IMR-90 (cell line): ENCODE measurements around the gene ZNF503. TPM values are rescaled to one million over a fixed set of nuclear protein-coding genes. Genes with fewer than 3 reads are reported as not detected.

Experiments
- ATAC-seq: fragments of 200-7000 bp; cut with Tn5 transposase; 2 replicates; pipeline ENCODE4 v1.9.1; 2020; ENCODE audit warnings: low read depth, mild to moderate bottlenecking, moderate library complexity
- BruUV-seq: library from RNA; stranded (reverse); fragments of 400-500 nt; replicated peaks from 2 replicates; lab custom pipeline; 2021; lab: Mats Ljungman, UMichigan
- CTCF ChIA-PET: fragments of 300-600 bp; formaldehyde crosslinking; extraction: SDS; loops from one replicate; lab custom pipeline; 2021; ENCODE audit warnings: antibody characterized with exemption; lab: Yijun Ruan, JAX
- POLR2A ChIA-PET: fragments of 300-600 bp; sonication (Branson Sonifier 250); formaldehyde crosslinking; loops from one replicate; lab custom pipeline; 2022; ENCODE audit warnings: antibody characterized with exemption; ENCODE audit not compliant: unreplicated experiment; lab: Charles Lee
- DNase-seq: peaks from one replicate; pipeline ENCODE4 v3.0.0; 2013
- H2AFZ ChIP-seq: replicated peaks from 2 replicates; pipeline ENCODE3; 2013; ENCODE audit warnings: low read length, mild to moderate bottlenecking; ENCODE audit not compliant: poor library complexity
- H2AK5ac ChIP-seq: 2 replicates; pipeline ENCODE4 v1.6.1; 2013; ENCODE audit warnings: low read depth, low read length, inconsistent platforms
- H2AK9ac ChIP-seq: replicated peaks from 2 replicates; pipeline ENCODE3; 2013; ENCODE audit warnings: mild to moderate bottlenecking, low read depth, low read length, moderate library complexity; ENCODE audit not compliant: poor library complexity
- H2BK120ac ChIP-seq: 2 replicates; pipeline ENCODE4 v1.6.1; 2013; ENCODE audit warnings: low read depth, low read length, inconsistent platforms
- H2BK15ac ChIP-seq: 3 replicates; pipeline ENCODE4 v1.6.1; 2013; ENCODE audit warnings: low read depth, low read length, inconsistent platforms
- H2BK20ac ChIP-seq: 2 replicates; pipeline ENCODE4 v1.6.1; 2013; ENCODE audit warnings: low read depth, mild to moderate bottlenecking, inconsistent platforms, low read length, moderate library complexity
- H2BK5ac ChIP-seq: 2 replicates; pipeline ENCODE4 v1.6.1; 2013; ENCODE audit warnings: mild to moderate bottlenecking, low read depth, low read length, inconsistent platforms; ENCODE audit not compliant: poor library complexity, severe bottlenecking
- H3K14ac ChIP-seq: replicated peaks from 2 replicates; pipeline ENCODE4 v1.6.1; 2013; ENCODE audit warnings: low read depth, low read length, inconsistent platforms
- H3K18ac ChIP-seq: 2 replicates; pipeline ENCODE4 v1.6.1; 2013; ENCODE audit warnings: low read depth, low read length, control low read depth
- H3K23ac ChIP-seq: 2 replicates; pipeline ENCODE4 v1.6.1; 2013; ENCODE audit warnings: low read depth, low read length, inconsistent platforms
- H3K27ac ChIP-seq: 2 replicates; pipeline ENCODE4 v1.5.1; 2013; ENCODE audit warnings: mild to moderate bottlenecking, control low read depth, low read length; ENCODE audit not compliant: insufficient read depth
- H3K27me3 ChIP-seq: 2 replicates; pipeline ENCODE4 v1.6.1; 2013; ENCODE audit warnings: low read length; ENCODE audit not compliant: control insufficient read depth, insufficient read depth
- H3K36me3 ChIP-seq: 2 replicates; pipeline ENCODE4 v1.6.1; 2013; ENCODE audit warnings: low read length, mixed read lengths; ENCODE audit not compliant: control insufficient read depth, insufficient read depth
- H3K4ac ChIP-seq: 2 replicates; pipeline ENCODE4 v1.6.1; 2013; ENCODE audit warnings: low read depth, low read length, inconsistent platforms
- H3K4me1 ChIP-seq: 2 replicates; pipeline ENCODE4 v1.6.1; 2013; ENCODE audit warnings: low read length, mixed read lengths; ENCODE audit not compliant: control insufficient read depth, insufficient read depth
- H3K4me2 ChIP-seq: 2 replicates; pipeline ENCODE4 v1.6.1; 2013; ENCODE audit warnings: low read depth, mild to moderate bottlenecking, control low read depth, low read length, moderate library complexity
- H3K4me3 ChIP-seq: 2 replicates; pipeline ENCODE4 v1.5.1; 2013; ENCODE audit warnings: low read depth, mild to moderate bottlenecking, control low read depth, low read length, moderate library complexity; ENCODE audit not compliant: insufficient read depth
- H3K56ac ChIP-seq: 2 replicates; pipeline ENCODE4 v1.6.1; 2013; ENCODE audit warnings: low read length, inconsistent platforms; ENCODE audit not compliant: insufficient read depth; ENCODE audit errors: extremely low read depth
- H3K79me1 ChIP-seq, 2 experiments: 2 replicates each; pipeline ENCODE4 v1.6.1; 2013; ENCODE audit warnings: low read length in 2 of 2, inconsistent platforms in 1 of 2, low read depth in 1 of 2
- H3K9ac ChIP-seq: 2 replicates; pipeline ENCODE4 v1.6.1; 2013; ENCODE audit warnings: low read depth, low read length, control low read depth
- H3K9me1 ChIP-seq: 2 replicates; pipeline ENCODE4 v1.6.1; 2013; ENCODE audit warnings: low read length, inconsistent platforms; ENCODE audit not compliant: insufficient read depth
- H3K9me3 ChIP-seq: 2 replicates; pipeline ENCODE4 v1.6.1; 2013; ENCODE audit warnings: low read length; ENCODE audit not compliant: control insufficient read depth, insufficient read depth
- H4K20me1 ChIP-seq: 2 replicates; pipeline ENCODE4 v1.6.1; 2013; ENCODE audit warnings: low read length, inconsistent platforms; ENCODE audit not compliant: insufficient read depth
- H4K5ac ChIP-seq: 2 replicates; pipeline ENCODE4 v1.6.1; 2013; ENCODE audit warnings: mild to moderate bottlenecking, low read depth, low read length, control low read depth
- H4K8ac ChIP-seq, 2 experiments: 2 replicates each; pipeline ENCODE4 v1.6.1; 2013; ENCODE audit warnings: low read depth in 2 of 2, low read length in 2 of 2, control low read depth in 1 of 2, inconsistent platforms in 1 of 2
- H4K91ac ChIP-seq: 2 replicates; pipeline ENCODE4 v1.6.1; 2013; ENCODE audit warnings: low read depth, low read length, inconsistent platforms; ENCODE audit not compliant: insufficient read depth
- BHLHE40 ChIP-seq: fragments of 150-350 bp; IDR thresholded peaks from 2 replicates; pipeline ENCODE4 v1.6.1; 2016; ENCODE audit warnings: mild to moderate bottlenecking, low read depth, low read length
- CHD1 ChIP-seq: IDR thresholded peaks from 2 replicates; pipeline ENCODE4 v1.6.1; 2012; ENCODE audit warnings: low read depth, low read length, improper control_type of control experiment
- MAFK ChIP-seq: IDR thresholded peaks from 2 replicates; pipeline ENCODE4 v1.6.1; 2012; ENCODE audit warnings: low read depth, low read length, improper control_type of control experiment
- RAD21 ChIP-seq: IDR thresholded peaks from 2 replicates; pipeline ENCODE4 v1.6.1; 2012; ENCODE audit warnings: low read length, improper control_type of control experiment
- WGBS, 2 experiments: methylation state at CpG; one replicate each; pipeline versions ENCODE4 v1.1.5 to v1.1.7; 2013; ENCODE audit warnings: missing lambda C conversion rate in 2 of 2; ENCODE audit not compliant: insufficient read length in 1 of 2; ENCODE audit errors: extremely low coverage in 2 of 2; 5-methylcytosine and 5-hydroxymethylcytosine counted together
- dilution Hi-C: fragments of 300-500 bp; cut with HindIII; formaldehyde crosslinking; loops from one replicate; pipeline ENCODE4 v1.14.3; 2018; ENCODE audit warnings: low sequenced_read_pairs; ENCODE audit not compliant: unreplicated experiment
- in situ Hi-C: fragments of 300-500 bp; cut with MboI; formaldehyde crosslinking; loops from 3 replicates; pipeline ENCODE4 v1.14.3; 2019; ENCODE audit warnings: low sequenced_read_pairs, inconsistent platforms, mixed read lengths
- intact Hi-C: fragments of 100-400 bp; cut with micrococcal nuclease; formaldehyde crosslinking; loops from 2 replicates; pipeline ENCODE4 v1.10.0; 2022
- polyA plus RNA-seq, 3 experiments: library from polyadenylated mRNA; depleted of rRNA; stranded (reverse); fragments of >200 nt; gene quantifications; 2 replicates each; pipeline ENCODE4 v1.2.3, GENCODE V29; 2012; ENCODE audit warnings: low replicate concordance in 1 of 3
- total RNA-seq: library from RNA; depleted of rRNA; stranded (reverse); fragments of >200 nt; gene quantifications from 2 replicates; pipeline ENCODE4 v1.2.3, GENCODE V29; 2012

The ZNF503 gene
- total and polyA plus RNA-seq, 2 of the 4 experiments (the other 2 are of a cell fraction) = 0.36 to 5.8 TPM

DNA sequence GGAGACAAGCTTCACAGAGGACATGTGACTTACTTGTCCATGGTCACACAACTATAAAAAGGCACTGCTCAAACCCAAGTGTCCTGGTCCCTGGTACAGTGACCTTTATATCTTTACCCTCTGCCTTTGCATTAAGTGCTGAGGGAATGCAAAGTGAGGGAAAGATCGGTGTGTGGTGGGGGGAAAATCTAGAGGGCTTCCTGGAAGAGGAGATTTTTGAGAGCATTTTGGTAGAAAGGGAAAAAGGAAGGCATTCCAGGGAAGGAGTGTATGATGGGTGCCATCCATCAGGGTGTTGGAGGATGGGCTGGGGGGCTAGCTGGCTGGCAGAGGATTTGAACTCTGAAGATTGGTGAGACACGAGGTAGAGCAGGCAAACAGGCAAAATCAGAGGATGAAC, 9.3 kb downstream of the ZNF503 start:
- Histone ChIP-seq H3K56ac (no peak overlapping the region), H3K4ac (no peak overlapping the region), H3K9me3 (no peaks in the 10 kb centered on the region), H2AFZ (no peak overlapping the region), H3K79me1 (peaks cover 3 to 21% of the 10 kb centered on the region in 2 experiments), H3K27ac (no peak overlapping the region), H3K9me1 (peaks cover 5% of the 10 kb centered on the region; the same call in 1 of the 2 replicates), H4K5ac (no peak overlapping the region), H2BK120ac (no peak overlapping the region), H3K27me3 (no peaks in the 10 kb centered on the region), H3K23ac (no peak overlapping the region), H4K91ac (no peak overlapping the region), H3K4me2 (no peak overlapping the region), H2AK5ac (no peak overlapping the region), H2BK15ac (no peak overlapping the region), H2BK20ac (no peak overlapping the region), H3K4me1 (peaks cover 13% of the 10 kb centered on the region; the same call in 1 of the 2 replicates), H3K9ac (no peak overlapping the region), H4K8ac (no peak overlapping the region), H2AK9ac (no peak overlapping the region), H3K18ac (no peak overlapping the region), H3K14ac (no peak overlapping the region), H2BK5ac (no peak overlapping the region), H3K4me3 (no peak overlapping the region), H4K20me1 (no peaks in the 10 kb centered on the region), H3K36me3 (peaks cover 11% of the 10 kb centered on the region)
- dilution Hi-C loops (no loop called here), in situ Hi-C loops (loop anchor here (10.0 kb wide), 1 partner anchor 97 kb away; no protein-coding TSS in a partner anchor), intact Hi-C loops (no loop called here)
- no peak for TF ChIP-seq CHD1
- no peak for TF ChIP-seq BHLHE40
- TF ChIP-seq RAD21 = no peak
- TF ChIP-seq MAFK = no peak
- POLR2A ChIA-PET = no interaction called here
- no TSS peak for BruUV-seq
- no CpG with 5 or more reads among the region's 2 CpGs for WGBS, 2 experiments
- ATAC-seq = no peak
- no peak for DNase-seq
- CTCF ChIA-PET = no interaction called here
